ENCODE data around the gene GUCY2D.
"Not testable (repeated sequence)": the region's sequence is repeated elsewhere in the genome, so short reads cannot be mapped to it uniquely, and the experiment has no call there.

GUCY2D gene

GRCh38 chr17:8001976-8002720, at the start of gene GUCY2D:
Gene GUCY2D, plus strand, starts transcription at chr17:8002615. Its CDS starts 433 bp downstream, at chr17:8003048.
- Mint-ChIP-seq H3K4me3 (peak within 1 kb of the TSS; percentile 2), H3K27me3 (peaks cover 36% of the 10 kb centered on the region), H3K36me3 (ENCODE audit: low read depth) (no peaks in the 10 kb centered on the region), H3K4me1 (peaks cover 6% of the 10 kb centered on the region), H3K27ac (no peak within 1 kb of the TSS), H3K9me3 (no peaks in the 10 kb centered on the region)
- no peak for DNase-seq
- no peak for ATAC-seq

GRCh38 chr17:7953266-7953665, 49.1 kb upstream of the GUCY2D start:
- not testable (repeated sequence) for DNase-seq, H3K4me3 Mint-ChIP-seq, H3K27ac Mint-ChIP-seq, H3K9me3 Mint-ChIP-seq, H3K27me3 Mint-ChIP-seq, ATAC-seq
- Mint-ChIP-seq H3K4me1 (peaks cover 13% of the 10 kb centered on the region), H3K36me3 (ENCODE audit: low read depth) (peaks cover 19% of the 10 kb centered on the region)

GRCh38 chr17:7955414-7956227, 46.8 kb upstream of the GUCY2D start:
- Mint-ChIP-seq H3K27me3 (no peaks in the 10 kb centered on the region), H3K9me3 (no peaks in the 10 kb centered on the region), H3K4me1 (peaks cover 11% of the 10 kb centered on the region), H3K36me3 (ENCODE audit: low read depth) (peaks cover 3% of the 10 kb centered on the region), H3K27ac (no peak overlapping the region), H3K4me3 (no peak overlapping the region)
- no peak for DNase-seq
- ATAC-seq = no peak

- H3K27me3 Mint-ChIP-seq = peaks cover under 1% of the 10 kb centered on the region
- H3K36me3 Mint-ChIP-seq (ENCODE audit: low read depth) = peaks cover 1% of the 10 kb centered on the region
- no peak overlapping the region for H3K4me3 Mint-ChIP-seq
- H3K4me1 Mint-ChIP-seq = peaks cover 5% of the 10 kb centered on the region
- DNase-seq (no peak), ATAC-seq (no peak)
- H3K9me3 Mint-ChIP-seq = no peaks in the 10 kb centered on the region
- no peak overlapping the region for H3K27ac Mint-ChIP-seq
Measured at GRCh38 chr17:7956228-7956965, 46.0 kb upstream of the GUCY2D start.

- Mint-ChIP-seq H3K4me3 (no peak overlapping the region), H3K36me3 (ENCODE audit: low read depth) (no peaks in the 10 kb centered on the region), H3K27ac (no peak overlapping the region), H3K27me3 (peaks cover 7% of the 10 kb centered on the region), H3K4me1 (no peaks in the 10 kb centered on the region), H3K9me3 (no peaks in the 10 kb centered on the region)
- DNase-seq (no peak), ATAC-seq (no peak)
Measured at GRCh38 chr17:7959503-7960253, 42.7 kb upstream of the GUCY2D start.

- no peak for DNase-seq
- no peaks in the 10 kb centered on the region for H3K9me3 Mint-ChIP-seq
- H3K4me3 Mint-ChIP-seq = no peak overlapping the region
- peaks cover 7% of the 10 kb centered on the region for H3K27me3 Mint-ChIP-seq
- no peaks in the 10 kb centered on the region for H3K4me1 Mint-ChIP-seq
- ATAC-seq = no peak
- H3K27ac Mint-ChIP-seq = no peak overlapping the region
- H3K36me3 Mint-ChIP-seq (ENCODE audit: low read depth) = no peaks in the 10 kb centered on the region
Measured at GRCh38 chr17:7961421-7961820, 41.0 kb upstream of the GUCY2D start.

GRCh38 chr17:7967751-7968150, 34.7 kb upstream of the GUCY2D start:
- ATAC-seq (no peak), DNase-seq (no peak)
- H3K4me3 Mint-ChIP-seq = no peak overlapping the region
- H3K27ac Mint-ChIP-seq = no peak overlapping the region
- no peaks in the 10 kb centered on the region for H3K36me3 Mint-ChIP-seq (ENCODE audit: low read depth)
- no peaks in the 10 kb centered on the region for H3K9me3 Mint-ChIP-seq
- H3K4me1 Mint-ChIP-seq = no peaks in the 10 kb centered on the region
- H3K27me3 Mint-ChIP-seq = peaks cover 2% of the 10 kb centered on the region

GRCh38 chr17:7969433-7969832, 33.0 kb upstream of the GUCY2D start:
- Mint-ChIP-seq H3K4me1 (no peaks in the 10 kb centered on the region), H3K4me3 (no peak overlapping the region), H3K27me3 (peaks cover 2% of the 10 kb centered on the region), H3K27ac (no peak overlapping the region), H3K9me3 (peaks cover 3% of the 10 kb centered on the region), H3K36me3 (ENCODE audit: low read depth) (peaks cover 2% of the 10 kb centered on the region)
- ATAC-seq (no peak), DNase-seq (no peak)

- peaks cover 16% of the 10 kb centered on the region for H3K9me3 Mint-ChIP-seq
- no peak overlapping the region for H3K27ac Mint-ChIP-seq
- peaks cover 2% of the 10 kb centered on the region for H3K27me3 Mint-ChIP-seq
- peaks cover 12% of the 10 kb centered on the region for H3K36me3 Mint-ChIP-seq (ENCODE audit: low read depth)
- no peak overlapping the region for H3K4me3 Mint-ChIP-seq
- H3K4me1 Mint-ChIP-seq = no peaks in the 10 kb centered on the region
- DNase-seq (no peak), ATAC-seq (no peak)
Measured at GRCh38 chr17:7971651-7972050, 30.8 kb upstream of the GUCY2D start.

- no peak overlapping the region for H3K4me3 Mint-ChIP-seq
- H3K27me3 Mint-ChIP-seq = no peaks in the 10 kb centered on the region
- ATAC-seq = no peak
- H3K36me3 Mint-ChIP-seq (ENCODE audit: low read depth) = peaks cover 12% of the 10 kb centered on the region
- H3K27ac Mint-ChIP-seq = no peak overlapping the region
- H3K9me3 Mint-ChIP-seq = peaks cover 20% of the 10 kb centered on the region
- no peak for DNase-seq
- no peaks in the 10 kb centered on the region for H3K4me1 Mint-ChIP-seq
Measured at GRCh38 chr17:7972131-7972785, 30.2 kb upstream of the GUCY2D start.

GRCh38 chr17:7974638-7975131, 27.7 kb upstream of the GUCY2D start:
- H3K4me1 Mint-ChIP-seq = no peaks in the 10 kb centered on the region
- H3K27me3 Mint-ChIP-seq = peaks cover 2% of the 10 kb centered on the region
- H3K27ac Mint-ChIP-seq = no peak overlapping the region
- no peak overlapping the region for H3K4me3 Mint-ChIP-seq
- no peak for DNase-seq
- H3K9me3 Mint-ChIP-seq = peaks cover 20% of the 10 kb centered on the region
- ATAC-seq = no peak
- H3K36me3 Mint-ChIP-seq (ENCODE audit: low read depth) = peaks cover 12% of the 10 kb centered on the region

GRCh38 chr17:7977039-7977438, 25.4 kb upstream of the GUCY2D start:
- Mint-ChIP-seq H3K4me3 (no peak overlapping the region), H3K9me3 (peaks cover 20% of the 10 kb centered on the region), H3K27ac (no peak overlapping the region), H3K27me3 (peaks cover 5% of the 10 kb centered on the region), H3K36me3 (ENCODE audit: low read depth) (peaks cover 12% of the 10 kb centered on the region), H3K4me1 (no peaks in the 10 kb centered on the region)
- ATAC-seq (no peak), DNase-seq (no peak)

GRCh38 chr17:7977805-7978204, 24.6 kb upstream of the GUCY2D start:
- H3K36me3 Mint-ChIP-seq (ENCODE audit: low read depth) = peaks cover 12% of the 10 kb centered on the region
- peaks cover 20% of the 10 kb centered on the region for H3K9me3 Mint-ChIP-seq
- ATAC-seq (no peak), DNase-seq (no peak)
- peaks cover 7% of the 10 kb centered on the region for H3K27me3 Mint-ChIP-seq
- H3K27ac Mint-ChIP-seq = no peak overlapping the region
- no peak overlapping the region for H3K4me3 Mint-ChIP-seq
- no peaks in the 10 kb centered on the region for H3K4me1 Mint-ChIP-seq

Measured in activated naive CD8-positive, alpha-beta T cell treated with anti-CD3 and anti-CD28 coated beads, Interleukin-2, amount 50 U/mL, for 24 hours (primary cell).